Stomach (tissue), 9 donors: ENCODE data around the gene TMEM203. TPM values are rescaled to one million over a fixed set of nuclear protein-coding genes. Genes with fewer than 3 reads are reported as not detected.

ENCODE experiments used
- DNase-seq, 2 donors: peaks; one replicate each; pipeline versions ENCODE4 v3.0.0 to v3.0.0-alpha.2; 2013 to 2019
- H3K27ac ChIP-seq, 5 donors: fragments of 200-600 bp in 4 of 5; sonication (generic) in 4 of 5; one replicate each; pipeline ENCODE4 v1.5.1; 2013 to 2019; ENCODE audit warnings: mild to moderate bottlenecking in 1 of 5, moderate library complexity in 1 of 5
- H3K27me3 ChIP-seq, 3 donors: fragments of 200-600 bp; sonication (generic); one replicate each; pipeline ENCODE4 v1.5.1; 2017 to 2019; ENCODE audit warnings: mixed run types in 1 of 3
- H3K36me3 ChIP-seq, 4 donors: fragments of 200-600 bp; sonication (generic); 1 replicate in 3 of 4; 2 replicates in 1 of 4; pipeline ENCODE4 v1.5.1; 2016 to 2019
- H3K4me1 ChIP-seq, 4 donors: fragments of 200-600 bp; sonication (generic); one replicate each; pipeline ENCODE4 v1.5.1; 2016 to 2019
- H3K4me3 ChIP-seq, 4 donors: fragments of 200-600 bp; sonication (generic) in 3 of 4; one replicate each; pipeline ENCODE4 v1.5.1; 2016 to 2019; ENCODE audit warnings: mild to moderate bottlenecking in 1 of 4
- H3K9me3 ChIP-seq, 4 donors: fragments of 200-600 bp; sonication (generic); one replicate each; pipeline ENCODE4 v1.5.1; 2016 to 2019
- EP300 ChIP-seq: sonication (generic); formaldehyde crosslinking; IDR thresholded peaks from one replicate; pipeline ENCODE4 v1.6.1; 2017; ENCODE audit warnings: antibody characterized with exemption
- POLR2A ChIP-seq, 4 donors: fragments of 450-650 bp; IDR thresholded peaks; one replicate each; pipeline ENCODE4 v1.6.1; 2016; ENCODE audit warnings: antibody characterized with exemption in 4 of 4, control low read depth in 2 of 4, mild to moderate bottlenecking in 1 of 4, moderate library complexity in 1 of 4
- POLR2AphosphoS5 ChIP-seq, 3 donors: sonication (generic); formaldehyde crosslinking; IDR thresholded peaks; one replicate each; pipeline ENCODE4 v1.6.1; 2016; ENCODE audit warnings: antibody characterized with exemption in 3 of 3
- WGBS, 5 donors: extraction: QIAGEN DNeasy Blood & Tissue Kit in 3 of 5; methylation state at CpG; one replicate each; pipeline versions ENCODE4 v1.1.5 to v1.1.7; 2013 to 2018; 5-methylcytosine and 5-hydroxymethylcytosine counted together
- intact Hi-C: fragments of 100-400 bp; cut with DNase I; formaldehyde crosslinking; loops from one replicate; pipeline ENCODE4 v1.15.1; 2023; ENCODE audit warnings: low total_unique reads
- polyA plus RNA-seq, 3 donors: library from polyadenylated mRNA; stranded (reverse); fragments of 200-250 nt; gene quantifications; one replicate each; pipeline ENCODE4 v1.2.3, GENCODE V29; 2013
- total RNA-seq, 5 donors: library from RNA; depleted of rRNA; stranded (reverse); fragments of >200 nt; gene quantifications; one replicate each; pipeline versions ENCODE4 v1.1.0 to v1.2.3, GENCODE V29; 2014 to 2016
- TF ChIP-seq, protein P1 (sequence below), 7 experiments: fragments of 450-650 bp in 4 of 7; fragments of 200-600 bp in 3 of 7; sonication (generic) in 3 of 7; IDR thresholded peaks; one replicate each; pipeline ENCODE4 v1.5.1; 2016 to 2019; ENCODE audit warnings: antibody characterized with exemption in 7 of 7, control low read depth in 2 of 7, mild to moderate bottlenecking in 1 of 7
- donor health status: healthy with polysubstance abuse.
- donor health status: Bipolar disorder and iron deficiency.
- donor health status: healthy.

TMEM203 gene
- total and polyA plus RNA-seq, 8 donors: 20.6 to 37.0 (median 29.4) TPM

DNA sequence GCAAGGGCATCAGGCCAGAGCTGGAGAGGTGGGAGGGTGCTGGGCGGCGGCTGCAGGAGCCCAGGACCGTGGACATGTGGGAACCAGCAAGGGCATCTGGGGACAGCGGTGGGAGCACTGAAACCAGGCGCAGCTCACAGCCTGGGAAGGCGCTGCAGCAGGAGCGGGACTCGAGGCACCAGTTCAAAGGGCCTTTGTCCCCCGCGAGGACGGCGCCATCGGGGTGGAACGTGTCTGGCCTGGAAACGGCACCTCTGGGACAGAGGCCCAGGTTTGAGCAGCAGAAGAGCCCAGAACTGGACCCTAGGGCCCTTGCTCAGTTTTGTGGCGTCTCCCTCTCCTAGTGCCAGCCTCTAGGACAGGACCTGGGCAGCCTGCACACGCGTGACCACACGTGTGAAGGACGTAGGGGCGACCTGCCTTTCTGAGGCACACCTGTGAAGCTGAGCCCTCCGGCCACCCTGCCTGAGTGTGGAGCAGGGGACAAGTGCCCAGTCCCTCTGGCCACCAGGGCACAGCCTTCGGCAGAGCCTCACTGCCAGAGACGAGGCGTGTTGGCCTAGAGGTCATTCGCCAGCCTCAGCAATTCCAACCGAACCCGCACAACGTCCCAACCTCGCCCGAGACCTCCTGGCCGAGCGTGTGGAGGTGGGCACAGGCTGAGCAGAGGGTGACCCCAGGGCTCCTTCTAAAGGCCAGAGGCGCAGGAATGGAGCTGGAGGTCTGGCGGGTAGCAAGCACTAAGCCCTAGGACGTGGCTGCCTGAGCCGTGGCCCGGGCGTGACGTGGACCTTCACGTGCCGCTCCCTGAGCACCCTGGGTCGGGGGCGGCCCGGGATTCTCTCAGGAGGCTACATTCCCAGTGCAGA, 31.4 kb downstream of the TMEM203 start:
- WGBS, 5 donors: 61 to 72% (median 70%) methylated on average over 36 to 45 of the region's 45 CpGs
- no peak overlapping the region for H3K4me3 ChIP-seq
- intact Hi-C loops: no loop called here
- no peak for DNase-seq
- peaks cover 10 to 25% (median 16%) of the 10 kb centered on the region in 4 donors for H3K36me3 ChIP-seq
- peaks cover 32 to 69% (median 54%) of the 10 kb centered on the region in 4 donors for H3K4me1 ChIP-seq
- H3K27me3 ChIP-seq: peaks cover 0 to 56% (median 39%) of the 10 kb centered on the region in 3 donors
- H3K9me3 ChIP-seq: no peaks in the 10 kb centered on the region
- TF ChIP-seq, protein P1, sequence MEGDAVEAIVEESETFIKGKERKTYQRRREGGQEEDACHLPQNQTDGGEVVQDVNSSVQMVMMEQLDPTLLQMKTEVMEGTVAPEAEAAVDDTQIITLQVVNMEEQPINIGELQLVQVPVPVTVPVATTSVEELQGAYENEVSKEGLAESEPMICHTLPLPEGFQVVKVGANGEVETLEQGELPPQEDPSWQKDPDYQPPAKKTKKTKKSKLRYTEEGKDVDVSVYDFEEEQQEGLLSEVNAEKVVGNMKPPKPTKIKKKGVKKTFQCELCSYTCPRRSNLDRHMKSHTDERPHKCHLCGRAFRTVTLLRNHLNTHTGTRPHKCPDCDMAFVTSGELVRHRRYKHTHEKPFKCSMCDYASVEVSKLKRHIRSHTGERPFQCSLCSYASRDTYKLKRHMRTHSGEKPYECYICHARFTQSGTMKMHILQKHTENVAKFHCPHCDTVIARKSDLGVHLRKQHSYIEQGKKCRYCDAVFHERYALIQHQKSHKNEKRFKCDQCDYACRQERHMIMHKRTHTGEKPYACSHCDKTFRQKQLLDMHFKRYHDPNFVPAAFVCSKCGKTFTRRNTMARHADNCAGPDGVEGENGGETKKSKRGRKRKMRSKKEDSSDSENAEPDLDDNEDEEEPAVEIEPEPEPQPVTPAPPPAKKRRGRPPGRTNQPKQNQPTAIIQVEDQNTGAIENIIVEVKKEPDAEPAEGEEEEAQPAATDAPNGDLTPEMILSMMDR (IDR thresholded peaks at IDR 0.05): no peak
- TF ChIP-seq EP300: no peak
- TF ChIP-seq POLR2A (IDR thresholded peaks at IDR 0.05): no peak
- no peak for TF ChIP-seq POLR2AphosphoS5 (IDR thresholded peaks at IDR 0.05)
- H3K27ac ChIP-seq: peak overlapping the region in 2 of 5 donors; percentile 5 to 11

- WGBS, 5 donors: 28 to 55% (median 36%) methylated on average over 18 to 21 of the region's 21 CpGs
- peaks cover 0 to 65% (median 48%) of the 10 kb centered on the region in 3 donors for H3K27me3 ChIP-seq
- no peak overlapping the region for H3K4me3 ChIP-seq
- peak overlapping the region in 4 of 5 donors; percentile 4 to 35 (median 20) for H3K27ac ChIP-seq
- H3K36me3 ChIP-seq: peaks cover 3 to 16% (median 7%) of the 10 kb centered on the region in 4 donors
- DNase-seq: peak in 1 of 2 donors; percentile 74
- no peaks in the 10 kb centered on the region for H3K9me3 ChIP-seq
- TF ChIP-seq, protein P1 (IDR thresholded peaks at IDR 0.05): no peak
- no peak for TF ChIP-seq POLR2AphosphoS5 (IDR thresholded peaks at IDR 0.05)
- intact Hi-C loops: no loop called here
- peaks cover 40 to 78% (median 63%) of the 10 kb centered on the region in 4 donors for H3K4me1 ChIP-seq
Observed at GRCh38 chr9:137172901-137173795, 32.3 kb downstream of the TMEM203 start.

- Histone ChIP-seq H3K27me3 (peaks cover 11 to 84% (median 67%) of the 10 kb centered on the region in 3 donors), H3K27ac (peak overlapping the region in 1 of 5 donors; percentile 1), H3K4me1 (peaks cover 53 to 94% (median 74%) of the 10 kb centered on the region in 4 donors), H3K36me3 (no peaks in the 10 kb centered on the region), H3K9me3 (no peaks in the 10 kb centered on the region), H3K4me3 (no peak overlapping the region)
- no peak for DNase-seq
- WGBS, 5 donors: 83 to 89% (median 87%) methylated on average over 16 to 22 of the region's 22 CpGs
- intact Hi-C loops: no loop called here
- TF ChIP-seq POLR2AphosphoS5 (IDR thresholded peaks at IDR 0.05) (no peak), EP300 (no peak), POLR2A (IDR thresholded peaks at IDR 0.05) (no peak)
- TF ChIP-seq, protein P1 (IDR thresholded peaks at IDR 0.05): no peak
Observed at GRCh38 chr9:137171149-137171900, 34.1 kb downstream of the TMEM203 start.
